ENCODE data around the gene AFTPH. TPM values are rescaled to one million over a fixed set of nuclear protein-coding genes. Genes with fewer than 3 reads are reported as not detected.
A peak's percentile ranks its signal among the peaks of the same experiment; 100 is the strongest.

Gene AFTPH
- total and polyA plus RNA-seq, 9 of the 15 experiments (the other 6 are each of a cell fraction or from before 2014, with no cell fraction given) = 8.0 to 26.2 (median 13.8) TPM

DNA sequence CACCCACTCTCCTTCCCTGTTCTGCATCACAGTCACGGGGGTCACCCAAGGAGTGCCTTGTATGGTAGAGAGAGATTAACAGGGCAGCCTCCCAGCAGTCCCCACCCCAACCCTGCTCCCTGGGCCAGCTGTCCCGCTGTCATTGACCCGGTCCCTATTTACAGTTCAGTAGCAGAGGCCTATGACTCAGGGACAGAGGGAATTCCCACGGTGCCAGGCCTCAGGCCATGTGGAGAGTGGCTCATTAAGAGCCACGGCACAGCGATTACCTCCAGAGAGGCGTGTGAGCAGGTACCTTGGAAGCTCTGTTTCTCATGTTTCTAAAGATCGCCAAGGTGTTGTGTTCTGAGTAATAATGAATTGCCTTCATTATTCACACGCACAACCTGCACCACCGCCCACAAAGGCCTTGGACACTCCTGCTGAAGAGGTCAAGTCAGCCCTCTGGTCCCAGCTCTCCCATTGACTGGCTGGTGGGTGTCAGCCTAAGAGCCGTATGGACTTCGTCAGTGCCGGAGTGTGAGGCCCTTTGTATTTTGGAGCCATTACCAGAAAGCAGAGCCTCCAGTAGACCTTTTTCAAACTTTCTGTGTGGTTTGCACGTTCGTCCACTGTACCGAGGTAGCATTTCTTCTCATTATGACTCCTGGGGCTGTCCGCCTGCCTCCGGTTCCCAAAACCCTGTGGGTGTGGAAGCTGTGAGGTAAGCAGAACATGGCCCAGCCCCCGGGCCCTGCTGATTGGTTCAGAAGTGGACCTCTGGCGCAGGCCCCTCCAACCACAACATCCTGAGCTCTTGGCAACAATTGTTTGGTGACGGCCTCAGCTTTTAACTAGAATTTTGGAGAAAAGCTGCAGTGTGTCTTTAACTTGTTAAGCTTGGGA lies 82.6 kb downstream of the AFTPH start (continued):
- TF ChIP-seq ZNF282 (CRISPR knock-in tag; IDR thresholded peaks at IDR 0.05) = no peak
- no peak for TF ChIP-seq TFE3 (CRISPR knock-in tag; IDR thresholded peaks at IDR 0.05)
- no peak for TF ChIP-seq SMAD2 (IDR thresholded peaks at IDR 0.05; ENCODE audit: low read depth, low read length)
- TF ChIP-seq CBFB (CRISPR knock-in tag; IDR thresholded peaks at IDR 0.05) = no peak
- peak; percentile 34 for TF ChIP-seq SP2 (IDR thresholded peaks at IDR 0.05; ENCODE audit: extremely low read depth, low read depth, low read length, poor library complexity, severe bottlenecking)
- TF ChIP-seq FOXJ2 (tag; IDR thresholded peaks at IDR 0.05) = no peak
- peak; percentile 93 for TF ChIP-seq NFYB (IDR thresholded peaks at IDR 0.05; ENCODE audit: extremely low read depth, insufficient read length)
- no peak for TF ChIP-seq TEAD4 (IDR thresholded peaks at IDR 0.05; ENCODE audit: low read length)
- no peak for TF ChIP-seq TEAD4 (CRISPR knock-in tag; IDR thresholded peaks at IDR 0.05; ENCODE audit: borderline replicate concordance)
- TF ChIP-seq MAFG (tag; conservative IDR thresholded peaks at IDR 0.05) = no peak
- TF ChIP-seq SIN3B (IDR thresholded peaks at IDR 0.05; ENCODE audit: low read depth) = no peak
- no peak for TF ChIP-seq BDP1 (IDR thresholded peaks at IDR 0.05; ENCODE audit: insufficient read depth, insufficient read length)
- 0 out of 2 replicates have a peak, but pooled peaks have one; percentile 4 for TF ChIP-seq NFIC (IDR thresholded peaks at IDR 0.05)
- TF ChIP-seq CREB3 (tag; conservative IDR thresholded peaks at IDR 0.05; ENCODE audit: low read depth) = no peak
- 0 out of 2 replicates have a peak, but pooled peaks have one; percentile 54 for TF ChIP-seq SREBF2 (CRISPR knock-in tag; IDR thresholded peaks at IDR 0.05)
- TF ChIP-seq EZH2 (IDR thresholded peaks at IDR 0.05; ENCODE audit: borderline replicate concordance, low read depth, low read length) = no peak
- peak; percentile 48; the same call in 1 of the 2 replicates for TF ChIP-seq NKRF (IDR thresholded peaks at IDR 0.05; ENCODE audit: borderline replicate concordance)
- TF ChIP-seq POLR2G (IDR thresholded peaks at IDR 0.05; ENCODE audit: low read depth, low read length) = peak; percentile 47; the same call in 1 of the 2 replicates
- no peak for TF ChIP-seq COPS2 (conservative IDR thresholded peaks at IDR 0.05)
- no peak for TF ChIP-seq ZNF347 (CRISPR knock-in tag; IDR thresholded peaks at IDR 0.05; ENCODE audit: low read depth)
- TF ChIP-seq ILF3 (IDR thresholded peaks at IDR 0.05; ENCODE audit: borderline replicate concordance) = no peak
- peak; percentile 48; the same call in 1 of the 2 replicates for TF ChIP-seq PHF8 (IDR thresholded peaks at IDR 0.05; ENCODE audit: borderline replicate concordance, low read length)
- TF ChIP-seq MTA2 (IDR thresholded peaks at IDR 0.05; ENCODE audit: low read depth) = no peak
- 0 out of 2 replicates have a peak, but pooled peaks have one; percentile 40 for TF ChIP-seq CXXC5 (CRISPR knock-in tag; IDR thresholded peaks at IDR 0.05)
- no peak for TF ChIP-seq ZC3H8 (IDR thresholded peaks at IDR 0.05)

All from K562 (cell line).